Non-pigmented ciliary epithelial cell (primary cell): Measurements from ENCODE around the gene FOXN3.

Source experiments
- DNase-seq: peaks from one replicate; pipeline ENCODE4 v3.0.0-alpha.2; 2010; ENCODE audit warnings: low read depth

FOXN3 gene

DNA sequence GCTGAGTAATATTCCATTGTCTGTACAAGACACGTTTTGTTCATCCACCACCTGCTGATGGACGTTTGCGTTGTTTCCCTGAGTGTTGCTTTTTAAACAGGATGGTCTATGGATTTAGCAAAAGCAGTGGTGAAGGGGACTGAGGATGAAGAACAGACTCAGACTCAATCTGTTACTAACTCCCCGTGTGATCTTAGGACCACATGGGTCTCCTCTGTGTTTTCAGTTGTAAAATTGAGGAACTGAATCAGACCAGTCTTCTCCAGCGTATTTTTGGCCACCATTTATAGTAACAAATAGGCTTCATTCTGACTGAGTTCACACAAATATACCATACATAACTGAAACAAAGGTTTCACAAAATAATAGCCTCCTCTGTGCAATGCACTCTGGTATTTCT lies 85.6 kb downstream of the FOXN3 start:
- DNase-seq = no peak

DNA sequence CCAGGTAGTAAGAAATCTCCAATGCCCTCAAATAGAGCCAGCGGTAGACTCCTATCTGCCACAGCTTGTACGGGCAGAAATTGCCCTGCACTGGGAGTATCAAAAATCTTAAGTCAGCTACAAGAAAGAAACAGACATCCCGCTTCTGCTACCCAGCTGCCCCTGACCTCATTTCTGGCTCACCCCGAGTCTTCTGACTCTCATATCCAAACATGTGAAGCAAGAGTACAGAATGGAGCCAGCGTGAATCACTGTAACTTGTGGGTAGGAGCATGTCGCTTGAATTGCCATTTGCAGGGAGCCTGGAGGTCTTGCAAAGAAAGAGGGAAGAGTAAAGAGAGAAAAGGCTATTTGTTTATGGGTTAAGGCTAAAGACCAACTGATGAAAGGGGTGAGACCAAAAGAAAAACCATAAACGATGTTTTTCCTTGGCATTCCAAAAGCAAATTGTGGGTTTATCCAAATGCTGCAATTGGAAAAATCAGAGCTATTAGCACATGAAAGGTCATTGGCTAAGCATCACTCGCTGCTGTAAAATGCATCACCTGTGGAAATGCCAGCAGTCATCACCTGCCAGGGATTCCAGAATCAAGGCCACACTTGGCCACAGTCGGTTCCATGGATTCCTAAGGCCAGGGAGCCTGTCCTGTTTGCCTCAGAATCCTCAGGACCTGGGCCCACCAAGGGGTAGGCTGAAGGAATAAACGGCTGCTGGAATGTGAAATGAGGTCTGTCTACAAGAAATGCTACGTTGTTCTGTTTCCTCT lies 86.6 kb downstream of the FOXN3 start:
- peak; percentile 79 for DNase-seq

GRCh38 chr14:89327771-89328212 lies 89.2 kb downstream of the FOXN3 start:
- DNase-seq = no peak

GRCh38 chr14:89325959-89326358 lies 91.1 kb downstream of the FOXN3 start:
- DNase-seq = no peak

DNA sequence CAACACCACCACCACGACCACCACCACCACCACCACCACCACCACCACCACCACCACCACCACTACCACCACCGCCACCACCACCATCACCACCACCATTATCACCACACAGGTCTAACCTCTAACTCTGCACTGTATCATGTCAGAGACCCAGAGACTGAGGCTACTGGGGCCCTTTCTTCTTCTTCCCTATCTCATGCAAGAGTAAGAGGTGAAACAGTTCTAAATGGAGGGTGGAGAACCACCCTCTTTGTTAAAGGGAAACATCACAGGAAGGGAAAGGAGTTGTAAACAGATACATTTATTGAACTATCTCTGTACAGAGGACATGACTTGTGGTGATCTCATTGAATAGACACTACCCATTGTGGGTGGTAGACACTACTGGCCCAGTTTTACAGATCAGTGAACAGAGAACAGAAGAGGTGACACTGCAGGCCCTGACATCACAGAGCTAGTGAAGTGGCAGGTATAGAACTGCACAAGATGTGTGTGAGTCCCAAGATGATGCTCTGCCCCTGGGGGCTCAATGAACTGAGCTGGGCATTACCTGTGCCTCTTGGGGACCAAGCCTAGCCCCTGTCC lies 91.6 kb downstream of the FOXN3 start:
- no peak for DNase-seq

DNA sequence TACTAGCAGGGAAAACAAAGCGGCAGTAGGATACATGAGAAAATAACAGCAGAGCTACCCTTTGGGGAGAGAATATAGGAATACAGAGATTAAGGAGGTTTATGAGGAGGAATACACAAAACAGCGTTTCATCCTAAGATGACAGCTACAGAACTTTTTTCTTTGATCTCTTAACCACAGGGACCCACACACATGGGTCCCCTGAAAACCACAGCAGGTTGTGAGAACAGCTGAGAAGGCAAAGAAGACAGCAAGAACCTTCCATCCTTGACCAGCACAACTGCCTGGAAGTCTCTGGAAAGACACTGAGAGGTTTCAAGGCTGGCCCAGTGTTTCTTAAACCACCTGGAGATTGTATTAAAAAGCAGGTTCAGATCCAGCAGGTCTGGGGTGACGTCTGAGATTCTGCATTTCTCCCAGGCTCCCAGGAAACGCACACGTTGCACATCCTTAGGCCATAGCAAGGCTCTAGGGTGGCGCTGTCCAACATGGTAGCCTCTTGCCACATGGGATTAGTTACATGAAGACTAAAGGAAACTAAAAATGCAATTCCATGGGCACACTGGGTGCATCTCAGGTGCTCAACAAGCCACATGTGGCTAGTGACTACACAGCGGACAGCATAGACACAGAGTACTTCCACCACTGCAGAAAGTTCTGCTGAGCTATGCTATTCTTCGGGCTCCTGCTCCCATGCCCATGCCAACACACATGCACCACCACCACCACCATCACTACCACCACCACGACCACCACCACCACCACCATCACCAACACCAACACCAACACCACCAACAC lies 92.3 kb downstream of the FOXN3 start:
- no peak for DNase-seq

GRCh38 chr14:89320381-89321000 lies 96.5 kb downstream of the FOXN3 start:
- no peak for DNase-seq

DNA sequence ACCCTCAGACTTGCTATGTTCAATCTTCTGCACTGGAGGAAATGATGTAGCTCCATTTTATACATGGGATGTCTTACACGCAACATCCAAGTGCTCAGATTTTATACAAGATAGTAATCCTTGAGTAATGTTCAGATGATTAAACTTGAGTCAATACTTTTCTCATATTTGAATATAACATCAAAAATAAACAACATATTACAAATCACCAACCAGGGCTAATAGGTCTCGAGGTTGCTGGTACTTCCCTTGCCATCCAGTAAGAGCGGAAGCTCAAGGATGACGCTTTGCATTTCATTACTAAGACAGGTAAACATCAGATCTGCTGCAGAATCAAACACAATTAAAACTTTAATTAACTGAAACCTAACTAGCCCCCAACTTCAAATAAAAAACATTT lies 97.3 kb downstream of the FOXN3 start:
- no peak for DNase-seq

DNA sequence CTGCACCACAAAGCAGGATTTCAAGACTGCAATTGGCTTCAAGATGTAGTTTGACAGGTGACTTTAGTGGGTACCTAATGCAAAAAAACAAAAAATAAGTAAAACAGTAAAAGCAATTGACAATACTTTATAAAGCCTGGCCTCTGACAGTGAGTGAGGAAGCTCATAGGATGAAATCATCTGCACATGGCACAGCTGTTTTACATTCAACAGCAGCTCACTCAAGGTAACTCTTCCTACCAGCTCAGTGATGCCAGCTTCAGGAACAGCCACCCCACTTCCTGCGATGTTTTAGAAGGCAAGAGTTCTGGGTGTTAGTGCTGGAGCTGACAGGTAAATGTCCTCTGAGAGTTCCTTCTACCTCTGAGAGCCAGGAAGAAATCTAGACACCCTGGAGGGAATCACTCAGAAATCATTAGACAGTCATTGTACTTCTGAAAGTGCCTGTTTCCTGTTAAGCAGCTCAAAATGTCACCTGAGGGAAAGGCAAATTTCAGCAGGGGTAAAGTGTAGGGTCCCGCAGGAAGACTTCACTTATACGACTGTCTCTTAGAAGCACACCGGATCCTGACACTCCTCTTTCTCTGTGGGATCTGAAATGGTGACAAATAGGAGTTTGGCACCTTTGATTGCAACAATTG lies 99.9 kb downstream of the FOXN3 start:
- no peak for DNase-seq

- no peak for DNase-seq
These were observed 101.3 kb downstream of the FOXN3 start for GRCh38 chr14:89315493-89316470.

GRCh38 chr14:89314274-89314673 lies 102.8 kb downstream of the FOXN3 start:
- no peak for DNase-seq

DNA sequence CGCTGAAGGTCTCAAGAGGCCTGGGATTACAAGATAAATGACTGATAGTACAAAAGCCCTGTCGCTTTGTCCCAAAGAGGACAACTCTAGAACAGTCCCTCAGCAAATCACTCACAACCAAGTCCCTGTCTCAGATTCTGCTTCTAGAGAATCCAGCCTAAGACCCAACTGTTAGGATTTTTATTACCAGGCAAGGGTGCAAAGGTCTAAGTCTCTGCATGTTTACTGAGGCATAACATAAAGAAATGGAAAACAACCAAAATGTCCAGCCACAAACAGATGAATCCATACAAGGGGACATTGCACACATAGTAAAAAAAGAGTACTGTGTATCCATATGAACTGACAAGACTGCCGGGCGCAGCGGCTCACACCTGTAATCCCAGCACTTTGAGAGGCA lies 104.1 kb downstream of the FOXN3 start:
- no peak for DNase-seq

- no peak for DNase-seq
These were observed 106.8 kb downstream of the FOXN3 start for GRCh38 chr14:89310211-89310610.

DNA sequence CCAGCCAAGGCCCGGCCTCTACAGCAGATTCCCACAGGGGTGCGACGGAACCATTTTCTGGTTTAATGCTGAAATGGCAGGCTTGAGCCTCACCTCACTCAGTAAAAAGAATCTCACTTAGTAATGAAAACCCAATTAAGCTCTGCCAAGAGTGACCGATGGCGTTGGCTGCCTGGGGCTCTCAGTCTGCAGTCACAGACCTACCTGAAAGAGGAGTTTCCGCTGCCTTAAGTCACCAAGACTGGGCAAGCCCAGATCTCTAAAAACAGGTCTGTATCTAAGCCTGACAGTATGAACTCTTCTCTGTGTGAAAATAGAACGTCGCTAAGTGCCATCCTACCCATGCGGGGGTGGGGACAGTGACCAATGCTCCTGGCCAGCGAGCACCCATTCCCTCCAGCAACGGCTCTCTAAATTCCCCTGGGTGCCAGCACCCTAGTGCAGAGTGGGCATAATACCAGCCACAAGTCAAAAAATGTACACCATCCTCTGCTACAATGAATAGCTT lies 107.3 kb downstream of the FOXN3 start:
- no peak for DNase-seq

DNA sequence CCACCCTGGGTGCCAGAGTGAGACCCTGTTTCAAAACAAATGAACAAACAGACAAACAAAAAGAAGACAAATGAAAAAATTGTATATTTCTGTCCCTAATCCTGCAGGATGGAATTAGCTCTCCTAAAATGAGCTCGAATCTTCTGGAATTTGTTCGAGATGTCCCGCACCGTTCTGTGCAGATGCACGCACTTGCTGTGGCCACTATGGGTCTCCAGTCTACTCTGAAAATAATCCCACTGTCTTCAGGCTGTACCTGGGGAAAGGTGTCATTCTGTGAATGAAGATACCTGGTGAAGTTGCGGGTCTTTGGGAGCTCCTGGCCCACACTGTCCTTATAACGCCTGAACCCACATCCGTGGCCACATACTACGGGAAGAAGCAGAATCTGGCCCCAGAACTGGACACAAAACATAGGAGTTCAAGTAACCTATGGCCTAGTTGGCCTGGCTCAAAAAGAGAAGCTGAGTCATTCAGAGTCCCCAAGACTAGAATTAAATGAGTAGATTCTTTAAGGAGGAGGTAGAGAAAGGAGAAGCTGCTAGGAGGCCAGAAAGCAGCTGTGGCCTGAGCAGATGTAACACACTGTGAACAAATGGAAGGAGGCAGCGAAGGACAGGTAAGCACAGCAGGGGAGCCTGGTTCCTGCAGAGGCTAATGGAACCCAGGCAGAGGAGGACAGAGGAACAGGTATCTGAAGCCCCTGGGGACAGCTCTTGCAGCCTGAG lies 108.6 kb downstream of the FOXN3 start:
- no peak for DNase-seq

GRCh38 chr14:89307409-89307808 lies 109.6 kb downstream of the FOXN3 start:
- no peak for DNase-seq

DNA sequence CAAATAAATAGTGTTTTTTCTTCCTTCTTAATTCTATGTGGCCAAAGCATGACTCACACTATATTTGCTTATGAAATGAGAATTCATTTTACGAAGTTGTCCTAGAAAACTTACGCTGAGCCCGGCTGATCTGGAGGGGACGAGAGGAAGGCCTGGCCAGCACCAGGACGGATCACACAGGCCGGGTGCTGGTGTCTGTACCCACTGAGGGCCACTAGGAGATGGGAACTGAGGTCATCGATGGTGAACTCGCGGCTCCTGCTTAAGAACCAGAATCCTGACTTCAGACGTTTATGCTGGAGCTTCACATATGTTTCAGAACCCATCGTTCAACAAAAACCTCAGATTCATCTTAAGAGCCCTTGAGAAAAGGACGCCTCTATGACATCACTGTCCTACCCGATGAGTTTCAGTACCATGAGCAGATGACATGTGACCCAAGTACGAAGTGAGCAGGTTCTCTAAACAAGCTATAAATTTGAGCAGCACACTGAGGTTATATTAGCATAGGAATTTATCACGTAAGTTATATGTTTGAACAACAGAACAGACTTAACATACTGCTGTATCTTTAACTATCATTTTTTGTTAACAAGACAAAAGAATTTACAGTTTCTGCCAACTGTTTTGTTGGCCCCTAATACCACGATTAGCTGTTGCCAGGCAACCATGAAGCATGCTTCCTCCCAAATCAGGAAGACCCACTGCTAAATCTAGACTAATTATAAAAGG lies 111.9 kb downstream of the FOXN3 start:
- DNase-seq = no peak

DNA sequence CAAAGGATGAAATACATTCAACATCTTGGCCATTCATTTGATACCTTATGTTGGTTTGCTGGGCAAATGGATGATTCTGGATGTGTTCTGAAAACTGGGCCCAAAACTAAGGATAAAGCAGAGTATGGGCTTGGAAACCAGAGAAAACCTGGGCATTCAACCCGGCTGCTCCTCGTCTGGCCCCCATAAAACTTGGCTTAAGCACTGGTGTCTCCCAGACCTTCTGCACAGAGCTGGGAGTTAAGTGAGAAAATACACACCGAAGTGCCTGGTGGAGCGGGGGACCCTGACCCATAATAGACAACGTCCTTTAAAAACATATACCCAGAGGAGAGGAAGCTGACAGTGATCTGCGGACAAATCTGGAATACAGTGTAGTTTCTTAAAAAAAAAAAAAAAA lies 112.5 kb downstream of the FOXN3 start:
- DNase-seq = no peak
